ENCODE measurements around the gene ASGR2.
"Not testable (repeated sequence)": the region's sequence is repeated elsewhere in the genome, so short reads cannot be mapped to it uniquely, and the experiment has no call there.

The ASGR2 gene

DNA sequence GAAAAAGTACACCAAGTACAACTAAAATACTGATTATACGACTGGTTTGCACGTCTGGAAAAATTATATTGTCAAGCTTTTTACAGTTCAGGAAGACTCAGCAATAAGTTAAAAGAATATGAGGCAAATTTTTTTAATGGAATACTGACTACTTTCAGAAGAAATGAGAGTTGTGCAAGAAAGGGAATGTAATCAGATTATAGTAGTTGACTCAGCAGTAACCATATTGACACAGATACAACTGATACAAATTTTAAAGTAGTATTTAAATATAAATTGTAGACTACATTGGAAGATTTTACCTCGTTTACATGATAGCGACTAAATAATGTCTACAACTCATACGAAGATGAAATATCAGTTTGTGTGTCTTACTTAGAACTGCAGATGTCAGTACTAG is 16.7 kb downstream of the ASGR2 start:
- no peak for DNase-seq

- DNase-seq = no peak
Measured at GRCh38 chr17:7095625-7096024, 19.0 kb downstream of the ASGR2 start.

GRCh38 chr17:7094652-7095019 is 20.0 kb downstream of the ASGR2 start:
- no peak for DNase-seq

DNA sequence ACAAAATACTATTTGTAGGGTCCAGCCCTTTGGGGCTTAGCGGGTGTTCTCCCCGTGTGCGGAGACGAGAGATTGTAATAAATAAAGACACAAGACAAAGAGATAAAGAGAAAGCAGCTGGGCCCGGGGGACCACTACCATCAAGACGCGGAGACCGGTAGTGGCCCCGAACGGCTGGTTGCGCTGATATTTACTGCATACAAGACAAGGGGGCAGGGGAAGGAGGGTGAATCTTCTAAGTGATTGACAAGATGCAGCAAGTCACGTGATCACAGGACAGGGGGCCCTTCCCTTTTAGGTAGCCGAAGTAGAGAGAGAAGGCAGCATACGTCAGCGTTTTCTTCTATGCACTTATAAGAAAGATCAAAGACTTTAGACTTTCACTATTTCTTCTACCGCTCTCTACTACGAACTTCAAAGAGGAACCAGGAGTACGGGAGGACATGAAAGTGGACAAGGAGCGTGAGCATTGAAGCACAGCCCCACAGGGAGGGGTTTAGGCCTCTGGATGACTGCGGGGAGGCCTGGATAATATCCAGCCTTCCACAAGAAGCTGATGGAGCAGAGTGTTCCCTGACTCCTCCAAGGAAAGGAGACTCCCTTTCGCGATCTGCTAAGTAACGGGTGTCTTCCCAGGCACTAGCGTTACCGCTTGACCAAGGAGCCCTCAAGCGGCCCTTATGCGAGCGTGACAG is 23.2 kb downstream of the ASGR2 start:
- DNase-seq = not testable (repeated sequence)

GRCh38 chr17:7089570-7089969 is 25.1 kb downstream of the ASGR2 start:
- DNase-seq = not testable (repeated sequence)

GRCh38 chr17:7088442-7088841 is 26.2 kb downstream of the ASGR2 start:
- not testable (repeated sequence) for DNase-seq

DNA sequence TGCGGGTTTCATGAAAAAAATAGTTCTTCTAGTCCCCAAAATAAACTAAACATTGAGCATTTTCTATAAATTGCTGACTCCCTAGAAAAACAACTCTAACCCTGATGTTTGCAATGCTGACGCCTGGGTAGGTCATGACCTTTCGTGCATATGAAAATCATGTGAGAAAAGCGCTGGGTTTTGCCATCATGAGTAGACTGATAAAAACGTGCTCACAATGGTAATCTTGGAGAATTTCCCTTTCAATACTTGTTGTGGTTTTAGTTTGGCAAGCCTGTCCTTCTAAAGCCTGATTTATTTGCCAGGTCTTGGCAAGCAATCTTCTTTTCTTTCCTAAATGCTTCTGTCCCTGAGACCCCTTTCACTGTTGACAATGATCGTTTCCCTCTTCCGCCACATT is 30.5 kb downstream of the ASGR2 start:
- no peak for DNase-seq

DNA sequence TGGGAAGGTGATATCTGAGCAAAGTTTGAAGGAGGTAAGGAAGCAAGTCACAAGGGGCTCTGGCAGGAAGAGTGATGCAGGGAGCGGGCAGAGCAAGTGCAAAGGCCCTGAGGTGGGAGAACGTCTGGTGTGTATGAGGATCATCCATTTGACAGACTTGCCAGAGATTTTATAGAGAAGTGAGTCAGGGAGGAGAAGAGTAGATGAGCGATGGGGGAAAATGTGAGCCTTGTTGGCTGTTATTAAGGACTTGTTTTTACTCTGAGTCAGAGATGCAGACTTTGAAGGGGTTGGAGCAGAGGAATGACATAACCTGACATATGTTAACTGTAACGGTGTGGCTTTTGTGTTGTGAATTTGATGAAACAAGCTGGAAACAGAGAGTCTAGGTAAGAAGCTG is 31.0 kb downstream of the ASGR2 start:
- no peak for DNase-seq

DNA sequence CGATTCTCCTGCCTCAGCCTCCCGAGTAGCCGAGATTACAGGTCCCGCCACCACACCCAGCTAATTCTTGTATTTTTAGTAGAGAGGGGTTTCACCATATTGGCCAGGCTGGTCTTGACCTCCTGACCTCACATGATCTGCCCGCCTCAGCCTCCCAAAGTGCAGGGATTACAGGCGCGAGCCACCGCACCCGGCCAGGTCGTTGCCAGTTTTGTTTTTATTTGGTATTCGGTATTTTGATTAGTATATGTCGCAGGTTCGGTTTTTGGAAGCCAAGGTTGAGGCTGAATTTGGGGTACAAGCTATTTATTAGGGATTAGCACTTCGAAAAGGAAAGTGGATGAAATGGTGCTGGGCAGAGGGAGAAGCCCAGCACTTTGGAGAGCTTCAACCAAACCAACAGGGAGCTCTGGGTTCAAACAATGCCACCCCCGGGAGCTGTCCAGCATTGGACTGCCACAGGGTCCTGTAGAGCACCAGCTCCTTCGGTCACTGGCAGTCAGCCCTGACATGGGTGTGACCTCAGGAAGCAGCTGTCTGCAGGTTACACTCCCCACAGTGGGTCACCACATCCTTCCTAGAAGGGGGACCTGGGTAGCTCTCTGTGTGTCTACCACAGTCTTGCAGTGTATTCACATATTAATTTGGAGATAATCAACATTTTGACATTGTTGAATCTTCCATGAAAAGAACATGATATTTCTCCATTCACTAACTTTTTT is 33.1 kb downstream of the ASGR2 start:
- DNase-seq = no peak

DNA sequence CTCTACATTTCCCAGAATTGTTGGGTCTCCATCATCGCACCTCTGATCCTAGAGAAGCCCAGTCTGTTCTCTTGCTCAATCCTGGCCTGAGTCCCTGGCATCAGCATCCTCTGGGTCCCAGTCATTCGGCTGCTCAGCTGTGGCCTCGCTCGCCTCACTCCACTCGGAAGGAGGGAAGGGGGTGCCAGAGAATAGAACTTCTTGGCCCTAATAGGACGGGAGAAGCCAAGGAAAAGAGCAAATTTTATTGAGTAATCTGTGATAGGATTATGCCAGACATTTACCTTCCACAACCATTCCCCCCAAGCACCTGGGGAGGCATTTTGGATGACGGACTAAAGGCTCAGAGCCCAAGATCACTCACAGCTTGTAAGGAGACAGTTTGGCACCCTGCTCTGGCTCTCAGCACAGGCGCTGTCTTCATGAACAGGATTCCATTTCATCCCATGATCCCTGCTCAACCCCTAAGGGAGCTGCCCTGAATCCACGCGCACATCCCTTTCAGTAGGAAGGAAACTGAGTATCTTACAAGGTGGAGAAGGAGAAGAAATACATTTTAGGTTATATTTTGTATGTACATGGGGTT is 34.1 kb downstream of the ASGR2 start:
- peak in 1 of 14 donors; percentile 27 for DNase-seq

- no peak for DNase-seq
Measured at GRCh38 chr17:7079581-7080455, 34.8 kb downstream of the ASGR2 start, which contains the start of gene CLEC10A. Gene CLEC10A, minus strand, starts transcription at chr17:7080251. Its CDS starts 1,439 bp downstream, at chr17:7078812.

GRCh38 chr17:7078711-7079110 is 35.9 kb downstream of the ASGR2 start:
- no peak for DNase-seq

- DNase-seq = no peak
Measured at GRCh38 chr17:7077911-7078546, 36.6 kb downstream of the ASGR2 start.

DNA sequence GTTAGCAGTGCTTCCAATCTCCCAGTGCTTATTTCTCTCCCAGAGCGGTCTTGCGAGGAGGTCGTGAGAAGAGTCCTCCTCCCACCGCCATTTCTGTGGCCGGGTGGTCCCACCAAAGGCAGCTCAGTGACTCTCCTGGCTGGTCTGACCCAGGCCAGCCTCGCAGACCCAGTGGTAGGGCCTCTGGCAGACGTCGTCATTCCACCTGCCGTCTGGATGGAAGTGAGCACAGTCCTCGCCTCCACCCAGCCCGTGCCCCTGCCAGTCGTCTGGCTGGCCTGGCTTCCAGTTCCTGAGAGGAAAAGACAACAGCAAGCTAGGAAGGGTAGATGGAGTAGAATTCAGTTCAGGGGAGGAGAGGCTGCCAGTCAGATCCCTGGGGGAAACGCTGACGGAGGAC is 39.7 kb downstream of the ASGR2 start:
- no peak for DNase-seq

DNA sequence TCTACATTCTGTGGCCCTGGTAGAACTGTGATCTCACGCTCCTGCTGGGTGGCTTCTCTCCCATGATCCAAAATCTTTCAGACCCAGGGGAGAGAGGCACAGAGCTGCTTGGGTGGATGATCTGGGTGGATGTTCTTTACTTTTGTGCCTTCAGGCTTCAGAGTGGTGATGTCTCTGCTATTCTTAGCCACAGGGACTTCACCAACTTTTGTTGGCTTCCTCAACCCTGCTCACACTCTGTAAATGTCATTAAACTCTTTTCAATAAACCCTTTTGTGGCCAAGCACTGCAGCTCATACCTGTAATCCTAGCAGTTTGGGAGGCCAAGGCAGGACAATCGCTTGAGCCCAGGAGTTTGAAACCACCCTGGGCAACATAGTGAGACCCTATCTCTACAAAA is 42.2 kb downstream of the ASGR2 start:
- no peak for DNase-seq

- no peak for DNase-seq
Measured at GRCh38 chr17:7070712-7071111, 43.9 kb downstream of the ASGR2 start.

GRCh38 chr17:7068268-7068667 is 46.4 kb downstream of the ASGR2 start:
- DNase-seq = no peak

DNA sequence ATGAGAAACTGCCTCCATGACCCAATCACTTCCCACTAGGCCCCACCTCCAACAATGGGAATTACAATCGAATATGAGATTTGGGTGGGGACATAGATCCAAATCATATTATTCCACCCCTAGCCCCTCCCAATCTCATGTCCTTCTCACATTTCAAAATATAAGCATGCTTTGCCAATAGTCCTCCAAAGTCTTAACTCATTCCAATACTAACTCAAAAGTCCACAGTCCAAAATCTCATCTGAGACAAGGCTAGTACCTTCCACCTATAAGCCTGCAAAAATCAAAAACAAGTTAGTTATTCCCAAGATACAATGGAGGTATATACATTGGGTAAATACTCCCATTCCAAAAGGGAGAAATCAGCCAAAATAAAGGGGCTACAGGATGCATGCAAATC is 47.4 kb downstream of the ASGR2 start:
- no peak for DNase-seq

DNA sequence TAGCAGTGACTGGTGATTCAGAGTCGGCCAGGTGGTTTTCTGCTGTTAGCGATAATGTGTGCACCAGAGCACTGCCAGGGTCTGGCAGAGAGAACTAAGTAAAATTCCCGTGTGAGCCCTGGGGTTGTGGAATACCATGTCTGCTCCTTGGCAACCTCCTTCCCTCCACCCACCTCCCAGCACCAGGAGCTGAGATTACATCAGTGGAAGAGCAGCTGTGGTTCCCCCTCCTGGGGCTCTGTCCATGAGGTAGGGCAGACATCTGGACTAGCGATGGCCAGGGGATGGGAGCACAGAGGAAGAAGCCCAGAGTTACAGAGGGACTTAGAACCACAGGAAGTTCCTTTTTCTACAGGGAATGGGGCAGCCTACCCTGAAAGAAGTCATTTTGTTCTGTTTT is 50.4 kb downstream of the ASGR2 start:
- DNase-seq = no peak

DNA sequence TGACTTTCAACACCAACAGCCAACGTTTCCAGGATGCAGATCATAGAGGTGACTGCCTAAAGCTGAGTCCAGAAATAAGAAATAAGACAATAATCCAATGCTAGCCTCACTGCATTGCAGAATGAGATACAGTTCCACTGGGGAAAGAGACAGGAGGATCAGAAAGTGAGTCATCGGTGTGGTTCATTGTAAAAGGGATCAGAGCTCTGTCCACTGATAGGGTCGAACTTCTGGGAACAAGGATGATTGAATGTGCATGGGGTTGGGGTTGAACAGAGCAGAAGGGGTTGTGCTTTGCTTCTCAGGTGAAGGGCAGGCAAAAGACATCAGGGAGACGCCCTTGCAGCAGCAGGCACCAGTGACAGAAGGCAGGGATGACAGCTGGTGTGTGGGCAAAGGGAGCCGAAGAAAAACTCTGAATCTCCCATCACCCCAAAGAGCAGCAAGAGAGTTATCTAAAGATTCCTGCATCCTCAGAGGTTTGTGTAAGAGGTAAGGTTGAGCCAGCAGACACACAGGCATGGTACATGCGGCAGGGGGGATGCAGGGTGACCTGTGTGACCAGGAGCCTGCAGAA is 51.0 kb downstream of the ASGR2 start:
- DNase-seq = no peak

DNA sequence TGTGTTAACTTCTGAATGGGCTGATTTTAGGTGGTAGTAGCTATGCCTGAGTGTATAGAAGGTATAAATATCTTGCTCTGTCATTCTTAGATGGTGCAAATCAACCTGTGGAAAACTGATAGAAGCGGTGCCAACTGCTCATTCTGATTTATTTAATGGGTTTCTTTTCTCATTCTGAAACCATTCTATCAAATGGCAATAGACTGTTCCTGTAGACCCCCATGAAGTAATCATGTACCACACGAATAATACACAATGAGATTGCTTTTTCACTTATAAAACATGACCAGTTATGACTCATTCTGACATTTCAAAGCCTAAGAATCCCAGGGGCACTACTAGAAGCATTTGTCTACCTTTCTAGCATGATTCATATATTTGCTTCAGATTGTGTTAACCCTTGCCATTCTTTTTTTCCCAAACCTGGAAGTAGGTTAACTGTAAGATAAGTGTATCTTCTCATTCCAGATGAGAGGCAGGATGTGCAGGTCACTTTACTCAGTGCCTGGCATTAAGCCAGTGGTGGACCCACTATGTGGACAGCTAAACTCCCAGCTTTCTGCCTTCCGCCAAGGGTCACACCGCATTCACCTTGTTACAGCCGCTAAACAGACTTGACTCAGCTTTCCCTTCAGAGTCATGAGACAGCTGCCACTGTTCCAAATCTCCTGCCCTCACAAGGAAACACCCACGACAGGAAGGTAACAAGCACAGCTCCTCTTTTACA is 54.3 kb downstream of the ASGR2 start:
- DNase-seq = no peak
